ENCODE results near the gene USP24.

- TF ChIP-seq EZH2 (IDR thresholded peaks at IDR 0.05) (no peak), POLR2AphosphoS5 (IDR thresholded peaks at IDR 0.05; ENCODE audit: borderline replicate concordance, low read depth, low read length) (no peak)
These were observed 148.0 kb downstream of the USP24 start for GRCh38 chr1:55067022-55067778.

All from SK-N-MC (cell line).